ENCODE data around the gene GABRG3.

GABRG3 gene

DNA sequence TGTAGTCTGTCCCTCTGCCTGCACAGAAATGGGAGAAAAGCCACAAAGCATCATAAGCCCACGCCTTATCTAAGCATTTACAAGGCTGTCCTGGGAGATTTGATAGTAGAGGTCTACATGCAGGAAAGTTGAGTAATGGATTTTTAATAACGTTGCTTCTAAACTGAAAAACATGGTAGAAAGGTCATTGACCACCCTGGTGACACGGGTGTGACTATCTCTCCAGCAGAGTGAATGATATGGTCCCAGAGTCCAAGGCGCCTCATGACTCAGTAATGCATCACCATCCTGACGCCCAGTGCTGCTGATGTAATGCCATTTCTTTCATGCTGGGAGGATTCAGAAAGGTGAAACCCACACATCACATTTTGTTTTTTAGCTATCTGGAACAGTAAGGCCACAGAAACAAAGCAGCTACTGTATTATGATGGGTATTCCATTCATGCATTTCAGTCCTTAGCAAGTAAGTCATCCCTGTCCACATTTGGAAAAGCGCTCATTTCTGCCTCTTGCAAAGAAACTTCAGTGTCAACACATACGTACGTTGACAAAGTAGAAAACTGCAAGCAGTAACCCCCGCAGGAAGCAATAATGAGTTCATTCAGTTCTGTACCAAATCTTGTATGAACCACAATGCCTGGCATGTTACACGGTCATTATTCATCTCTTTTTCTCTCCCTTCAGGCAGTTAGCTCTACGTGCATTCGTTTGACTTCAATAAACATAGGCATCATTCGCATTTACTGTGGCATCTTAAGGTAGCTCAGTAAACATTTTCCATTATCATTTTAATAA lies 483.5 kb downstream of the GABRG3 start:
- DNase-seq (ENCODE audit: extremely low read depth in 1 of 2, low read depth in 1 of 2) = no peak

GRCh38 chr15:27456807-27457206 lies 485.8 kb downstream of the GABRG3 start:
- DNase-seq (ENCODE audit: extremely low read depth in 1 of 2, low read depth in 1 of 2) = no peak

GRCh38 chr15:27457766-27458165 lies 486.8 kb downstream of the GABRG3 start:
- no peak for DNase-seq (ENCODE audit: extremely low read depth in 1 of 2, low read depth in 1 of 2)

DNA sequence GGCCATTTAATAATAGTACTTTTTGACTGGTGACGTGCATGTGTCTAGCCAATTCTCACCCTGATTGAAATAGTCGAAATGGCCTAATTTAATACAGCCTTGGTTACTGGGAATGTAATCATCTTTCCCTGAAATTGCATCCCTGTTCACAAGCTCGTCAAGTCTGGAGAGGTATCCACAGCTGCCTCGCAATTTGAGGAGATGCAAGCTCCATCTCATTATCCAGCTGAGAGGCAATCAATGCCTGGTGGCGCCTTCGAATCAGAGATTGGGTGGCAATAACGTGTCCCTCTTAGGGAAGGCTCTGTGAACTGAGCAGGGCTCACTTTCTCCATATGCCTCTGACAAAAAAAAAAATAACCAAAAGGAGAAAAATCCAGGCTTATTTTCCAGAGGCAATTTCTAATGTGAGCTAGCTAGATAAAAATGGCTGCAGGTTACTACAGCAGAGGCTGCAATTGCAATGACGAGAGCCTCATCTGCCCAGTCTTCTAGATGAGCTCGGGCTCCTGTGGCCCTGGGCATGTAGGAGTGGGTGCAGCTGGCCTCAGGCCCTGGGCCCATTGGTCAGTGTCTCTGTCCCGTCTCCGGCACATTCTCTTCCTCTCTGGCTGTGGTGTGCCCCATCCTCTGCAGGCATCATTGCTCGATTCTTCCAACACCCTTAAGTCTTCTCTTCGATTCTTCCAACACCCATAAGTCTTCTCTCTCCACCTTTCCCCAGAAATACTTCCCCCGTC lies 487.5 kb downstream of the GABRG3 start:
- DNase-seq (ENCODE audit: extremely low read depth in 1 of 2, low read depth in 1 of 2) = no peak

DNA sequence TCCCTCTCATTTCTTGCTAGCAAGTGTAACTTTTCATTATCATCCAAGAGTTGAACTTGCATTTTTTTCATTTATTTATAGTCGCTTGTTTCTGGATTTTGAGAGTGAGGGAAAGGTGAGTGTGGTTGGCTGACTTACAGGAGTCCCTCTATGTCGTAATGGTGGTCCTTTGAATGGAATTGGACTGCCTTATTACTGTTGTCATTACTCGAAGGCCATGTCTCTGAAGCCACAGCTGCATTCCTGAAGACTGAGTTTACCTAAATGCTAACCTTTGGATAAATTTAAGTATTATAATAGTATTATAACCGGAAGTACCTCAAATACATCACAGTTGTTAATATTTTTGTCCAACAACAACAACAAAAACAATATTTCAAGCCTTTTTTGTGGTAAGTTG lies 488.9 kb downstream of the GABRG3 start:
- DNase-seq (ENCODE audit: extremely low read depth in 1 of 2, low read depth in 1 of 2) = no peak

GRCh38 chr15:27461181-27461580 lies 490.2 kb downstream of the GABRG3 start:
- DNase-seq (ENCODE audit: extremely low read depth in 1 of 2, low read depth in 1 of 2) = no peak

GRCh38 chr15:27463525-27464088 lies 492.6 kb downstream of the GABRG3 start:
- DNase-seq (ENCODE audit: extremely low read depth in 1 of 2, low read depth in 1 of 2) = no peak

- DNase-seq (ENCODE audit: extremely low read depth in 1 of 2, low read depth in 1 of 2) = no peak
These were observed 494.1 kb downstream of the GABRG3 start for GRCh38 chr15:27464941-27465612.

- DNase-seq (ENCODE audit: extremely low read depth in 1 of 2, low read depth in 1 of 2) = no peak
These were observed 495.8 kb downstream of the GABRG3 start for GRCh38 chr15:27466758-27467157.

DNA sequence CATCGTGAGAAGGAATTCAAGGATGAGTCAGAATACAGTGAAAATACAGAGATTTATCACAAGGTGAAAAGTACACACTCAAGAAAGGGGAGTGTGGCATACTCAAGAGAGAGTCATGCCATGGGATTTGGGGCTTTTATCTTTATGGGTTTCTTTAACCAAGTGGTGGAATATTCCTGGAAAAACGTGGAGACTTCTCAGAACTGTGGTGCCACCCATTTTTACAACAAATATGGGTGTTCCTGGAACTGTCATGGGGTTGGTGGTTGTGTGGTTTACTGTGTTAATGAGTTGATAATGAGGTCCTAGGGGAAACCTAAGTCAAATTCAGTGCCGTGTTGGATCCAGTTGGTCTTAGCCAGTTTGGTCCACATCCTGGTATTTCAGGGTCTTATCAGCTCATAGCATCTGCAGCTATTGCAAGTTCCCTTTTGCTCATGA lies 497.2 kb downstream of the GABRG3 start:
- DNase-seq (ENCODE audit: extremely low read depth in 1 of 2, low read depth in 1 of 2) = no peak

DNA sequence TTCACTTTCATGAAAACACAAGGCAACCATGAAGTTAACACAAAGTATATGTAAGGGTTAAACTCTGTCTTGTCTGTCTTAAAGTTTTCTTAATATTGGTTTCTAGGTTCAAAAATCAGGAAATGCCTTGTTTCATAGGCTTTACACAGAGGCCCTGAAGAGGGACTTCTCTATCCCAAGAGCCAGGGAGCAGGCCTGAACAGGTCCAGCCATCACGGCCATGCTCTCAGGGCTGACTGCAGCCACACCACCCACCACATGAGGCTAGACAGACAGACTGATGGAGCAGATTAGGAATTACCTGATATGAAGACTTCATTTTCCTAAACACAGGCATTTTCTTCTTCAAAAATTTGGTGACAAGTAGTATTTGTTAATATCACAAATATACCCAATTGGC lies 502.9 kb downstream of the GABRG3 start:
- no peak for DNase-seq (ENCODE audit: extremely low read depth in 1 of 2, low read depth in 1 of 2)

DNA sequence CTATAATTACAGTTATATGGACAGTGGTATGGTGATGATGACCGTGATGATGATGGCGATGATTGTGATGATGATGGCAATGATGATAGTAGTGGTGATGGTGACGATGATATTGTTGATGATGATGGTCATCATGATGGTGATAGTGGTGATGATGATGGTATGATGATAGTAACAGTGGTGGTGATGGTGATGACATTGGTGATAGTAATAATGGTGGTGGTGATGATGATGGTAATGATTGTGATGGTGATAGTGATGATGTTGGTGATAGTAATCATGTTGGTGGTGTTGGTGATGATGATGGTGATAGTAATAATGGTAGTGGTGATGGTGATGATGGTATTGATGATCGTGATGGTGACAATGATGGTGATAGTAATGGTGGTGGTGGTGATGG lies 504.4 kb downstream of the GABRG3 start:
- DNase-seq (ENCODE audit: extremely low read depth in 1 of 2, low read depth in 1 of 2) = no peak

- no peak for DNase-seq (ENCODE audit: extremely low read depth in 1 of 2, low read depth in 1 of 2)
These were observed 508.5 kb downstream of the GABRG3 start for GRCh38 chr15:27479296-27480140.

DNA sequence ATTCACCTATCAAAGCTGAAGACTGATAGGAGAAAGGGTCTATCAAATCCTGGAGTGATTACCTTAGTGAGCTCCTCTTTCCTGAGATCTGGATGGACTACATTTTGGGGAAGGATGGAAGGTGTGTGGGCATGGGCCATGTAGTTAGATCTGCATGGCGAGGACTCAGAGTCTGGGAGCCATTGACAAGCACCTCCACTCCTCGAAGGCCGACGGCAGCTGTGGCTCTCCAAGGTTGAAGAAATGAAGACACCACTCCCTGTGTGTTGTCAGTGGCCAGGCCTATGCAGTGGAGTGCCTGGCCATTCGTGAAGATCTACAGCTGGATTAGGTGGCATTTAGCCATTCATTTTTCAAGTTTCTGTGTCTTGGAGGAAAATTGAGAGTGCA lies 509.2 kb downstream of the GABRG3 start:
- no peak for DNase-seq (ENCODE audit: extremely low read depth in 1 of 2, low read depth in 1 of 2)

DNA sequence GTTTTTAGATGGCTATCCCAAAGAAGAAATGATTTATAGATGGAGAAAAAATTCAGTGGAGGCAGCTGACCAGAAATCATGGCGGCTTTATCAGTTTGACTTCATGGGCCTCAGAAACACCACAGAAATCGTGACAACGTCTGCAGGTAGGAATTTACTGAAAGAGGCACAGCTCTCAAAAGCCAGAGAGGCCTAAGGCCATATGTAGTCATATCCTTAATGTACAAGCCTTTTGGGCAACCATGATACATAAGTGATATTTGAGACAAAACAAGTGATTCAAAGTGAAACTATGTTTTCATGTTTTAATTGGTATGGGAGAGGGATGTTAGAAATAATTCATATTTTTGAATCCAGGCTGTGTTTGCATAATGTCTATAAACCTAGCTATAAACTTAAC lies 509.7 kb downstream of the GABRG3 start:
- DNase-seq (ENCODE audit: extremely low read depth in 1 of 2, low read depth in 1 of 2) = no peak

DNA sequence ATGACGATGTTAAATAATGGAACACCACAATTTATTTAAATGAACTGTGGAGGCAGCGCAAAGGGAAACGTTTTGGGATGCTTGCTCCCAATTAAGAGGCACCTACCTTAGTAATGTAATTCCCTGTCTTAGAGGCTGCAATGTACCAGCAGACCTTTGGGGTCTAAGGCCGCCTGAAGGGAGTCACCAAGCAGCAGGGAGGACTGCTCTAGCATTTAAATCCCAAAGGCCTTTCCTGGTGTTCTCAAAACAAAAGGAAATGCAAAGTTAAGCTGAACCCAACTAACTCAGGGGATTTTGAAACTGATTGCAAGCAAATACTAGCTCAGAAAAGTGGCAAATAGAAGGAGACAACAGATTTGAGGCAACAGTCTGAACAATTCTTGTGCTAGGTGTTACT lies 510.8 kb downstream of the GABRG3 start:
- DNase-seq (ENCODE audit: extremely low read depth in 1 of 2, low read depth in 1 of 2) = no peak

- DNase-seq (ENCODE audit: extremely low read depth in 1 of 2, low read depth in 1 of 2) = no peak
These were observed 511.3 kb downstream of the GABRG3 start for GRCh38 chr15:27482287-27482686.

GRCh38 chr15:27483124-27483523 lies 512.1 kb downstream of the GABRG3 start:
- no peak for DNase-seq (ENCODE audit: extremely low read depth in 1 of 2, low read depth in 1 of 2)

GRCh38 chr15:27485265-27485664 lies 514.3 kb downstream of the GABRG3 start:
- DNase-seq (ENCODE audit: extremely low read depth in 1 of 2, low read depth in 1 of 2) = no peak

- DNase-seq (ENCODE audit: extremely low read depth in 1 of 2, low read depth in 1 of 2) = no peak
These were observed 515.1 kb downstream of the GABRG3 start for GRCh38 chr15:27486051-27486450.

Data from stimulated activated CD8-positive, alpha-beta memory T cell treated with anti-CD3 and anti-CD28 coated beads, Interleukin-7, amount 100 ng/mL, for 48 hours (primary cell).